HG02763 (cell line): ENCODE measurements around the gene MIDN.
A peak's percentile ranks its signal among the peaks of the same experiment; 100 is the strongest.
"Not testable (repeated sequence)": the region's sequence is repeated elsewhere in the genome, so short reads cannot be mapped to it uniquely, and the experiment has no call there.

Experiments used
- ATAC-seq: cut with Tn5 transposase; IDR thresholded peaks from one replicate; pipeline ENCODE4 v1.9.1; 2021; ENCODE audit warnings: mild to moderate bottlenecking, moderate library complexity; ENCODE audit not compliant: unreplicated experiment

The MIDN gene

DNA sequence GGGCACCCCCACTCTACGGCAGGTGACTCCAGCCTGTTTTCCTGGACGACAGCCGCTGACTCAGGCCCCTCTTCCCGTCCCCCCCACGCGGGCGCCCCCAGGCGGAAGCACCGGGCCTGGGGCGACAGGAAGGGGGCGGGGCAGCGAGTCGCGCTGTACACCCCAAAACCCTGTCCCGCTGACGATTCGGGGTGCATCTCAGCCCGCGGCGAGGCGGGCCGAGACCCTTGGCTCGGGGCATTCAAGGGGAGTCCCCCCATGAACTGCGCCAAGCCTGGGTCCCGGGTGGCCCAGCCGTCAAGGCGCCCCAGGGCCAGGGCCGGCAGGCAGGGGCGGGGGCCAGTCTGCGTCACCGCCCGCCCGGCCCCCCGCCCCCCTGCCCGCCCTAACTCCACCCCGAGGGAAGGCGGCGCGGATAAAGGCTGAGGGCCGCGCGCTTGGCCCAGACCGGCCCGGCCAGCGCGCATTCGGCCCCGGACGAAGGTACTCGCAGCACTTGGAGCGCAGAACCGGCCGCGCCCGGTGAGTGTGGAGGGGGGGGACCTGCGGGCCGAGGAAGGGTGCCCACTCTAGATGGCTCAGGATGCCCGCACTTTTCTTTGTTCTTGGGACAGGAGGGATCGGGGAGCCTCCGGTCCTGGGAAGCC is at the start of gene MIDN:
MIDN (plus strand) TSS at position 445 of the 647 bp plus-strand sequence. CDS start 1,714 bp downstream, outside the sequence.
- peak; percentile 8 for ATAC-seq

DNA sequence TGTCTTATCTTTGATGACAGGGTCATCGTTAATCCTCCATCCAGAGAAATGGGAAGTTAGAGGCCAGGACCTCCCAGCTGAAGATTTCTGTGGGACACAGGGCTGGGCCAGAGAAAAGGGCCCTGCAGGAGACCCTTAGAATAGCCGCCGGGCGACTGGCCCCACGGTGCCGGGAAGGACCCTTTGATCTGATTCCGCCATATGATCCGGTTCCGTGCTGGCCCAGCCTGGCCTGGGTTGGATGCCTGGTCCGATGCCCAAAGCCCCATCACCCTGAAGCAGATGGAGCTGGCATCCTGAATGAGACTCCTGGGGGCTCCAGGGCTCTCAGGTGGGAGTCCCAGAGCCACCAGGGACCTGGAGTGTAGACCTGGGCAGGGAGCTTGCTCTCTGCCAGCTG is 48.9 kb upstream of the MIDN start:
- ATAC-seq = no peak

DNA sequence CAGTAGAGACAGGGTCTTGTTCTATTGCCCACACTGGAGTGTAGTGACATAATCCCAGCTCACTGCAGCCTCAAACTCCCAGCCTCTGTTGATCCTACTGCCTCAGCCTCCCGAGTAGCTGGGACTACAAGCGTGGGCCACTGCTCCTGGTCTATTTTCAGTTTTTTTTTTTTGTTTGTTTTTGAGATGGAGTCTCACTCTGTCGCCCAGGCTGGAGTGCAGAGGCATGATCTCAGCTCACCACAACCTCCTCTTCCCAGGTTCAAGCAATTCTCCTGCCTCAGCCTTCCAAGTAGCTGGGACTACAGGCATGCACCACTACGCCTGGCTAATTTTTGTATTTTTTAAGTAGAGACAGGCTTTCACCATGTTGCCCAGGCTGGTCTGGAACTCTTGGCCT is 47.8 kb upstream of the MIDN start:
- not testable (repeated sequence) for ATAC-seq

DNA sequence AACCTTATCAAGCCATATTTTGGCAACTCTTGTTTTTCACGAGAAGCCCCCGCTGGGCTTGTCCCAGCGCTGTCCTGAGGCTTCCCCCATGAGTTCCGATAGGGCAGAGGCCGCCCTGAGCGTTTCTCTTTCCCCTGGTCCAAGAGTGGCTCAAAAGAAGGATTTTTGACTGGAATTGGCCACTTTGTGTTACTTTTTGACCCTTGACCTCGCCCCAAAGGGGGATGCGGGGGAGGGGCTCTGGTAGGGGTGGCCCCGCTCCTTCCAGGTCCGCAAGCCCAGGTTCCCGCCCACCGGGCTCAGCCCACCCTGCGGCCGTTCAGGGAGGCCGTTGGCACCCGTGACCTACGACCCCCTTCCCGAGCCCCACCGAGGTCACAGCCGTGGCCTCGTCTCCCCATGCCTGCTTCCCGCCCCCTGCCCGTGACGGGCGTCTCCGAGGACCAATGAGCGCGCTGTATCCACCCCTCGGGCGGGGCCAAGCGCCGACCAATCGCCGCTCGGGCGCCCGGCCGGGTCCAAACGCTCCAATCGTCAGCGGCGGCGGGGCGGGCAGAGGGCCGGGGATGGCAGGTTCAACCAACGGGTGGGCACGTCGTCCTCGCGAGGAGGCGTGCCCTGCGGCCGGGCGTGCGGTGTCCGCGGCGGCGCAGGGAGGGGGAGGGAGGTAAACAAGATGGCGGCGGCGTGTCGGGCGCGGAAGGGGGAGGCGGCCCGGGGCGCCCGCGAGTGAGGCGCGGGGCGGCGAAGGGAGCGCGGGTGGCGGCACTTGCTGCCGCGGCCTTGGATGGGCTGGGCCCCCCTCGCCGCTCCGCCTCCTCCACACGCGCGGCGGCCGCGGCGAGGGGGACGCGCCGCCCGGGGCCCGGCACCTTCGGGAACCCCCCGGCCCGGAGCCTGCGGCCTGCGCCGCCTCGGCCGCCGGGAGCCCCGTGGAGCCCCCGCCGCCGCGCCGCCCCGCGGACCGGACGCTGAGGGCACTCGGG is 43.0 kb upstream of the MIDN start, which contains the start of gene STK11:
STK11 (plus strand) TSS at position 665 of the 986 bp plus-strand sequence. CDS start 1,136 bp downstream, outside the sequence.
- peak; percentile 86 for ATAC-seq

DNA sequence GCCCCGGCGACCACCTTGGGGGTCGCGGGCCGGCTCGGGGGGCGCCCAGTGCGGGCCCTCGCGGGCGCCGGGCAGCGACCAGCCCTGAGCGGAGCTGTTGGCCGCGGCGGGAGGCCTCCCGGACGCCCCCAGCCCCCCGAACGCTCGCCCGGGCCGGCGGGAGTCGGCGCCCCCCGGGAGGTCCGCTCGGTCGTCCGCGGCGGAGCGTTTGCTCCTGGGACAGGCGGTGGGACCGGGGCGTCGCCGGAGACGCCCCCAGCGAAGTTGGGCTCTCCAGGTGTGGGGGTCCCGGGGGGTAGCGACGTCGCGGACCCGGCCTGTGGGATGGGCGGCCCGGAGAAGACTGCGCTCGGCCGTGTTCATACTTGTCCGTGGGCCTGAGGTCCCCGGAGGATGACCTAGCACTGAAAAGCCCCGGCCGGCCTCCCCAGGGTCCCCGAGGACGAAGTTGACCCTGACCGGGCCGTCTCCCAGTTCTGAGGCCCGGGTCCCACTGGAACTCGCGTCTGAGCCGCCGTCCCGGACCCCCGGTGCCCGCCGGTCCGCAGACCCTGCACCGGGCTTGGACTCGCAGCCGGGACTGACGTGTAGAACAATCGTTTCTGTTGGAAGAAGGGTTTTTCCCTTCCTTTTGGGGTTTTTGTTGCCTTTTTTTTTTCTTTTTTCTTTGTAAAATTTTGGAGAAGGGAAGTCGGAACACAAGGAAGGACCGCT is 42.1 kb upstream of the MIDN start:
- ATAC-seq = peak; percentile 6

DNA sequence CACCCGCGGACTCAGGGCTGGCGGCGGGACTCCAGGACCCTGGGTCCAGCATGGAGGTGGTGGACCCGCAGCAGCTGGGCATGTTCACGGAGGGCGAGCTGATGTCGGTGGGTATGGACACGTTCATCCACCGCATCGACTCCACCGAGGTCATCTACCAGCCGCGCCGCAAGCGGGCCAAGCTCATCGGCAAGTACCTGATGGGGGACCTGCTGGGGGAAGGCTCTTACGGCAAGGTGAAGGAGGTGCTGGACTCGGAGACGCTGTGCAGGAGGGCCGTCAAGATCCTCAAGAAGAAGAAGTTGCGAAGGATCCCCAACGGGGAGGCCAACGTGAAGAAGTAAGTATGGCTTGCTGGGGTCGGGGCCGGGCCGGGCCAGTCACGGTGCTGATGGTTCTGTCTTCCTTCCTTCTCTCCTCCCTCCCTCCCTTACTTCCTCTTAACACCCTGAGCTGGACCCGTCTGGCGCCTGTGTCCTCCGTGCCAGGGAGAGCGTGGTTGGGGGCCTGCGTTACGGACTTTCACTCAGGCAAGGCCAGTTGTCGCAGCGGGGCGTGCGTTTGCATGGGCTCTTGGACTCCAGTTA is 41.4 kb upstream of the MIDN start:
- no peak for ATAC-seq

DNA sequence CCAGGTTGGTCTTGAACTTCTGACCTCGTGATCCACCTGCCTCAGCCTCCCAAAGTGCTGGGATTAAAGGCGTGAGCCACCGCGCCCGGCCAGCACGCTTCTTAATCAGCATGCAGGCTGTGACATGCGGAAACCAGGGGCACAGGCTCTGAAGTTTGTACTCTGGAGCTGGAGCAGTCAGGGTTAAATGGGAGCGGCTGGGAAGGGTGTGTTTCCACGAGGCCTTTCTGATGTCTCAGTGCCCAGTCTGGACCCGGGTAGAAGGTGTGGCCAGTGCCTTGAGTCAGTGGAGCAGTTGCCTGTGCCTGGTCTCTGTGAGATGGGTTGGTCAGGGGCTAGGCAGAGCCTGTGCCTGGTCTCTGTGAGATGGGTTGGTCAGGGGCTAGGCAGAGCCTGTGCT is 39.6 kb upstream of the MIDN start:
- ATAC-seq = not testable (repeated sequence)

DNA sequence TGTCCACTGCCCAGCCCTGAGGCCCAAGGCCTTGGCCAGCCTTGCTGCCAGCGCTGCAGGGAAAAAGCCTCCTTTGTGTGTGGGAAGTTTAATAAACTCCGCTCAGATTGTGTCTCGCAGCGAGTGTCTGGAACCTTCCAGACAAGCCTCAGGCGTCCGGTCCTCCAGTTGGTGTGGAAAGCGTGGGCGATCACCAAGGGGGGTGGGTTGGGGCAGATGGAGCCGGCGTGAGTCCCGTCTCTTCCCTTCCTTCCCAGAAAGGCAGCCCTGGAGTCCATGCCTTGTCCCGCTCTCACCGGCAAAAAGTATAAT is 38.2 kb upstream of the MIDN start:
- ATAC-seq = no peak

DNA sequence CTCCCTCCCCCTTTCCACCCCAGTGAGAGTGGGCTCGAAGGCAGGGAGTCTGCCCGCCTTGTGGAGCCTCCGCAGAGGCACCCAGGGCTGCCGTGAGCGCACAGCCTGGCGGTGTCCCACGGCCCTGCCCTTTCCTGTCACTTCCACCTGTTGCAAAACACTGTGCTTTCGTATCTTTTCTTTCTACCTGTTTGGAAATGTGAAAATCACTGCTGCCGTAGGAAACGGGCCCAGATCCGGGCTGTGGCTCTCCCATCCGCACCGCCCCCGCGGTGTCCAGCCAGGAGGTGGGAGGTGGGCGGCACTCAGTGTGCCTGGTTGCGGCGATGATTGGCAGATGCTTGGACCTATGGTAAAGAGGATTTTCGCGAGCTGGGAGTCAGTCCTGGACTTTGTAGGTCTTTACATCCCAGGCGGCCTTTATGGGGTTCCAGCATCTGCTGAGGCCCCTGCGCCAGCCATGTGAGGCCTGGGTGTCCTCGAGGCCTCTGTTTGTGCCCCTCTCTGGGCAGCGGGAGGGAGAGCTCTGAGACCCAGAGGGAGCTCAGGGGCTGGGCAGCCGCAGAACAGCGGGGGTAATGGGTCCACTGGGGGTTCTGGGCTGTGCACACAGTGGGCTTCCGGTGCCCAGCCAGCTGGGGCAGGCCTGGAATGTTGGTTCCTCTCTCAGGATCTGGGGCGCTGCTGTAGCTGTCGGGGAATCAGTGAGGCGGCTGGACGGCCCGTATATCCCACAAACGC is 36.7 kb upstream of the MIDN start:
- ATAC-seq = no peak

DNA sequence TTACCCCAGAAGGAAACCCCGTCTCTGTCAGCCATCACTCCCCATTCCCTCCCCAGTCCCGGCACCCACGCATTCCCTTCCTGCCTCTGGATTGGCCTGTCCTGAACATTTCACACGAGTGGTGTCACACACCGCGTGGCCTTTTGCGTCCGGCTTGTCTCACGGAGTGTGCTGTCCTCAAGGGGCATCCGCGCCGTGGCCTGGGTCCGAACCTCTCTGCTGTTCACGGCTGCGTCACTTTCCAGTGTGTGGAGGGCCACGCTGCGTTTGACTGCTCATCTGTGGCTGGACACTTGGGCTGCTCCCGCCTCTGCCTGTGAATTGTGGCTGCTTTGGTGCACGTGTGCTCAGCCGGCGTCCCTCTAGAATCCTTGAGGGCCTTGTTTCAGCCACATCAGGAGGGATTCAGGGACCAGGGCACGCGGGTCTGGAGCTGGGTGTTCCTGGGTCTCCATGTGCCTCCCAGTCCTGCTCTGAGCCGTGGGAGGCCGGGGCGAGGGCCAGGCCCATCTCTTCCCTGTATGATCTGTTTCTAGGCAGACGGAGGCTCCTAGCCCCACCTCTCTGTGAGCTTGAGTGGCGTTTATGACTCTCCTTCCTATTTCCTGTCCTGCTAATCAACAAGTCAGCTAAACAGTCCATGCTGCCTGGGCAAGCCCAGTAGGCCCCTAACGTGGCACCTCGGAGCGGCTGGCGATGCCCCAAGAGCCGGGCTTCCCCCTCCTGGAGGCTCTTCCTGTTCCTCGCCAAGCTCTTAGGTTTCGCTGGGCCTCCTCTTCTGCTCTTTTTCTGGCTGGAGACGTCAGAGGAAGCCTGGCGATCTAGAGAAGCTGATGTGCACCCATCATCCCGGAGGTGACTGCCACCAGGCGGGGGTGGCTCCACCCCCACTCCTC is 34.7 kb upstream of the MIDN start:
- no peak for ATAC-seq

DNA sequence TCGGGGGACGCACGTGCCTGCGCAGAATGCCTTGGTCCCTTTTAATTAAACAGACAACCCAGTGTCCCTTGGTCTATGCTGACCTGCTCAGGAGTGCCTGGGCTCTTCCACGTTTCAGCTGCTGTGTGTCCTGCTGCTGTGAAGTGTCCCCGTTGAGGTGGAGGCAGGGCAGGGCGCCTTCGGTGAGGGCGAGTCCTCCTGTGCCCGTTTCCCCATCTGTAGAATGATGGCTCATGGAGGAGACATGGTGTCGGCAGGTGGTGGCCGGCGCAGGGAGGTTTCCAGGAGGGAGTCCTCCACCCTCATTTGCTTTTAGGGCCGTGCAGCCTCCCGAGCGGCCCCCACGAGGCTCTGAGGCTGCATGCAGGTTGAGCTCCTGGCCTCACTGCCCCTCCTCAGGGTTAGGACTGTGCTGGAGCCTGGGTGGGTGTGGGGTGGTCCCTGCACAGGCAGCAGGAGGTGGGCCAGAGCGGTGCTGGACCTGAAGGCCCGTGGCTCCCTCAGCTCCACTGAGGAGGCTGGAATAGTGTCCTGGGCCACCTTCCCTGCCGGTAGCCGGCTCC is 34.0 kb upstream of the MIDN start:
- no peak for ATAC-seq

DNA sequence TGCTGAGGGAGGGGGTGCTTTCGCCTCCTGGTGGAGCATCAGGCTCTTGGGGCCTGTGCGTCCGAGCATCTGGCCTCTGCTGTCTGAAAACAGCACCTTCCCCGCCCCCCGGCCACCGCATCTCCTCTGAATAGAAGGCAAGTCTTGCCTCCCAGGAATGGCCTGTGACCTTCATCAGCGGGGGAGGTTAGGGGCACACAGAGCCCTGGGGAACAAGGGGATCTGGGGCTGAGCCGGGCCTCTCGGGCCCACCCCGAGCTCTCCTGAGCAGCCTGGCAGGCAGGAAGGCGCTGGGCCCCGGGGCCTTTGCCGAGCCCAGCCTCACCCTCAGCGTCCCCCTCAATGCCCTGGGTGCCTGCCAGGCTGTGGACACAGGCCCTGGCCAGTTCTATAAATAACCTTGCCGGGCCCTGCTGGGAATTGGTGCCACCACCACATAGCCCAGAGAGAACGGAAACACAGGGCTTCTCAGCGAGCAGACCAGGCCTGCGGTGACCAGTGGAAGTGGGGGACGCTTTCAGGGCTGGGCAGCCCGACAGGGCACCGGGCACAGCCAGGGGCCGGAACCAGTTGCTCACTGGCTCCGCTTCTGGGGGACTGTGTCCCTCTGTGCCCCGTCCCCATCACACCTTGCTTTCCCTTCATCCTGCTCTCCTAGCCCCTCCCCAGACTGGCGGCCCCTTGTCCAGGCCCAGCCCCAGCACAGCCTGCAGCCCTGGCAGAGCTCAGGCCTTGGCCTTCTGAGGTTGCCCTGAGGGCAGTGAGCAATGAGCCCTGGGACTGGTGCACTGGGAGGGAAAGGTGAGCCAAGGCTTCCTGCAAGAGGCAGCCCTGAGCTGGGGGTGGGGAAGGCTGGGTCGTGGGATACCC is 33.3 kb upstream of the MIDN start:
- ATAC-seq = no peak

DNA sequence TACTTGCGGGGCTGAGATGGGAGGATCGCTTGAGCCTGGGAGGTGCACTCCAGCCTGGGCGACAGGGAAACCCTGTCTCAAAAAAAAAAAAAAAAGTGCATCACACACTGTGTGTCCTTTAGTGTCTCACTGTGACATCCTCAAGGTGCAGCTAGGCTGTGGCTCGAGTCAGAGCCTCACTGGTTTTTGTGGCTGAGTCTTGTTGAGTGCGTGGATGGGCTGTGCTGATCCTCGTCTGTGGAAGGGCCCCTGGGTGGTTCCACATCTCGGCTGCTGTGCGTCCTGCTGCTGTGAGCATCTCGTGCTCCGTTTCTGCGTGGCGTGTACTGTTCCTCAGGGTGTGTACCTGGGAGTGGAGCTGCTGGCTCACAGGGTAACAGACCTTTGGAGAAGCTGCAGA is 31.6 kb upstream of the MIDN start:
- ATAC-seq = no peak

DNA sequence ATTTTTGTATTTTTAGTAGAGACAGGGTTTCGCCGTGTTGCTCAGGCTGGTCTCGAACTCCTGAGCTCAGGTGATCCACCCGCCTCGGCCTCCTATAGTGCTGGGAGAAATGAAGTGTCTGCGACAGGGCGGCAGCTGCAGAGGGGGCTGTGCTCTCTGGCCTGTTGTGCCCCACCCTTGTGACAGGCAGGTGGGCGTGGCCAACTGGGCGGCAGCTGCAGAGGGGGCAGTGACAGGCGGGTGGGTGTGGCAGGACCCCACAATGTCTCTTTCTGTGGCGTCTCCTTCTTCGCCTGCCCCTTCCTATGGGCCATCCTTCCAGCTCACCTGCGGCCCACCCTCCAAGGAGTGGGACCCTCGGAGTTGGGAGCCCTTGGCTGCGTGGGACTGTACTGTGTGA is 31.0 kb upstream of the MIDN start:
- no peak for ATAC-seq

DNA sequence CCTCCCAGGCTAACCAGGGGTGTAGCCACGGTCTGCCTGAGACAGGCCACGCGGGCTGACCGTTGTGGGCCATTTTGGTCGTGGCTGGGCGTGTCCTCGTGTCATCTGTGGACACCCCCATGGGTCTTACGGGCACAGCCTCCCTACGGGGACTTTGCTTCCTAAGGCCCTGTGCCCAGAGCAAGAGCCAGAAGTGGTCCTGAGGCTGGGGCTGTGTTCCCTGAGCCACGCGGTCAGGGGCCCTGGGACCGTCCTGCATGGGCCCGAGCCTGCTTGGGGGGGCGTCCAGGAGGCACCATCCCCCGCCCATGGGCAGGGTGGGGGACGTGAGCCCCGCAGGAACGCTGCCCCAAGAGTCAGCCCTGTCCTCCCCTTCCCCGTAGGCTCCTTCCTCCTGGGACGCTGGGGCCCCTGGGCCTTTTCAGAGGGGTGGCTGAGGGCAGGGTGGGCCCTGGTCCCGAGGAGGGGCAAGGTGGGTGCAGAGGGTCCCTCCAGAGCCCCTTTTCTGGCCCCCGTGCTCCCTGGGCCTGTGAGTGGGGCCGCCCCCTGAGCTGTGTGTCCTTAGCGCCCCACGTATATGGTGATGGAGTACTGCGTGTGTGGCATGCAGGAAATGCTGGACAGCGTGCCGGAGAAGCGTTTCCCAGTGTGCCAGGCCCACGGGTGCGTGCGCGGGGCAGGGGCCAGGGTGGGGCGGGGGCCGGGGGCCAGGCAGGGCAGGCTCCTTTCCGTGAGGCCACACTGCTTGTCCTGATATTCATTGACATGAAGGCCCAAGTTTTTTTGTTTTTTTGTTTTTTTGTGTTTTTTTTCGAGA is 29.4 kb upstream of the MIDN start:
- no peak for ATAC-seq

DNA sequence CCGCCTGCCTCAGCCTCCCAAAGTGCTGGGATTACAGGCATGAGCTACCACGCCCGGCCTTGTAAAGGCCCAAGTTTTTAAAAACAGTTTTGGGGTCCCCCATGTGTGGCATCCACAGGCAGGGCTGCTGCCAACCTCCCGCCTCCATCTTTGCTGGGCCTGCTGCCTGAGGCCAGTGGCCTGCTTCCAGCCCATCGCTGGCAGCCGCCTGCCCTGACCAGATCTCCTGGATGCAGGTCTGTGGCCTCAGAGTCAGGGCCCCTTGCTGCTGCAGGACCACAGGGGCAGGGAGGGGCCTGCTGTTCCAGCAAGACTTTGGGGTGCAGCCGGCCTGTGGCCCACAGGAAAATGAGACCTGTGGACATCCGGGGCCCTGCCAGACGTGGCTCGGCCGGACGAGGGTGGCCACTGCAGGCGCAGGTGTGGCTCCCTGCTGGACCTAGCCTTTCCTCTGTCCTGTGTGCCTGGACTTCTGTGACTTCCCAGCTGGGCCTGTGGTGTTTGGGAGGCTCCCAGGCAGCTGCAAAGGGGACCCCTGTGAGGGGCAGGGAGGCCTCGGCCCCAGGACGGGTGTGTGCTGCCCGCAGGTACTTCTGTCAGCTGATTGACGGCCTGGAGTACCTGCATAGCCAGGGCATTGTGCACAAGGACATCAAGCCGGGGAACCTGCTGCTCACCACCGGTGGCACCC is 28.5 kb upstream of the MIDN start:
- no peak for ATAC-seq

DNA sequence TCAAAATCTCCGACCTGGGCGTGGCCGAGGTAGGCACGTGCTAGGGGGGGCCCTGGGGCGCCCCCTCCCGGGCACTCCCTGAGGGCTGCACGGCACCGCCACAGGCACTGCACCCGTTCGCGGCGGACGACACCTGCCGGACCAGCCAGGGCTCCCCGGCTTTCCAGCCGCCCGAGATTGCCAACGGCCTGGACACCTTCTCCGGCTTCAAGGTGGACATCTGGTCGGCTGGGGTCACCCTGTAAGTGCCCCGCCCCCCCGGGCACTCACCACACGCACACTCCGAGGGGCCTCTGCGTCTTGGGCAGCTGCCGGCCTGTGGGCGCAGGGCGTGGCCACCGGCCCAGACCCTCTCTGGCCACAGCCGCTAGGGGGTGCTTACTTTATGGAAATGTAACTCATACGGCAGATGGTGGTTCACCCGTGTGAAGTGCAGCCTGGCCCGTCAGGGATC is 27.9 kb upstream of the MIDN start:
- ATAC-seq = no peak
